ENCODE results near the gene RETREG1.

Gene RETREG1

DNA sequence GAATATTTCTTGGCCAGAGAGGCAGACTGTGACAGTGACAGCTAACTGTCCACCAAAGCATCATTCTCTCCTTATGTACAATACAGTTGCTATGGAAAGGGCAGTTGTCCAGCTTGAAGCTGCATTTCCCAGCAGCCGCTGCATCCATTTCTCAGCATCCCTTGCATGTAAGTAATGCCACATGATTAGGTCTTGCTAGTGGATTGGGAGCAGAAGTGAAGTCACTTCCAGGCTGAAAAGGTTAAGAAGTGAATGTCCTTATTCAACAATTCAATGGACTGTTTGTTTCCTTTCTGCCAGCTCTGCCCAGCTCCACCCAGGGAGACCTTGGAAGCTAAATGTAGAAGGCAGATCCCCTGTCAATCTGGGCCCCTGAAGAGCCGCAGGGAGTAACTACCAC, 26.1 kb upstream of the RETREG1 start:
- no peak overlapping the region for H3K4me3 ChIP-seq (replicated peaks; ENCODE audit: insufficient read depth, low read length)
- no peak for DNase-seq (ENCODE audit: low read depth in 1 of 2, low spot score in 1 of 2)
- H3K27ac ChIP-seq (replicated peaks) = no peak overlapping the region
- H3K27me3 ChIP-seq (ENCODE audit: insufficient read depth, poor library complexity, severe bottlenecking) = no peaks in the 10 kb centered on the region
- TF ChIP-seq POLR2AphosphoS5 (IDR thresholded peaks at IDR 0.05; ENCODE audit: low read depth) = no peak
- TF ChIP-seq, protein P1, sequence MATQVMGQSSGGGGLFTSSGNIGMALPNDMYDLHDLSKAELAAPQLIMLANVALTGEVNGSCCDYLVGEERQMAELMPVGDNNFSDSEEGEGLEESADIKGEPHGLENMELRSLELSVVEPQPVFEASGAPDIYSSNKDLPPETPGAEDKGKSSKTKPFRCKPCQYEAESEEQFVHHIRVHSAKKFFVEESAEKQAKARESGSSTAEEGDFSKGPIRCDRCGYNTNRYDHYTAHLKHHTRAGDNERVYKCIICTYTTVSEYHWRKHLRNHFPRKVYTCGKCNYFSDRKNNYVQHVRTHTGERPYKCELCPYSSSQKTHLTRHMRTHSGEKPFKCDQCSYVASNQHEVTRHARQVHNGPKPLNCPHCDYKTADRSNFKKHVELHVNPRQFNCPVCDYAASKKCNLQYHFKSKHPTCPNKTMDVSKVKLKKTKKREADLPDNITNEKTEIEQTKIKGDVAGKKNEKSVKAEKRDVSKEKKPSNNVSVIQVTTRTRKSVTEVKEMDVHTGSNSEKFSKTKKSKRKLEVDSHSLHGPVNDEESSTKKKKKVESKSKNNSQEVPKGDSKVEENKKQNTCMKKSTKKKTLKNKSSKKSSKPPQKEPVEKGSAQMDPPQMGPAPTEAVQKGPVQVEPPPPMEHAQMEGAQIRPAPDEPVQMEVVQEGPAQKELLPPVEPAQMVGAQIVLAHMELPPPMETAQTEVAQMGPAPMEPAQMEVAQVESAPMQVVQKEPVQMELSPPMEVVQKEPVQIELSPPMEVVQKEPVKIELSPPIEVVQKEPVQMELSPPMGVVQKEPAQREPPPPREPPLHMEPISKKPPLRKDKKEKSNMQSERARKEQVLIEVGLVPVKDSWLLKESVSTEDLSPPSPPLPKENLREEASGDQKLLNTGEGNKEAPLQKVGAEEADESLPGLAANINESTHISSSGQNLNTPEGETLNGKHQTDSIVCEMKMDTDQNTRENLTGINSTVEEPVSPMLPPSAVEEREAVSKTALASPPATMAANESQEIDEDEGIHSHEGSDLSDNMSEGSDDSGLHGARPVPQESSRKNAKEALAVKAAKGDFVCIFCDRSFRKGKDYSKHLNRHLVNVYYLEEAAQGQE (IDR thresholded peaks at IDR 0.05; ENCODE audit: insufficient replicate concordance, low read depth) = no peak
- TF ChIP-seq, protein P2, sequence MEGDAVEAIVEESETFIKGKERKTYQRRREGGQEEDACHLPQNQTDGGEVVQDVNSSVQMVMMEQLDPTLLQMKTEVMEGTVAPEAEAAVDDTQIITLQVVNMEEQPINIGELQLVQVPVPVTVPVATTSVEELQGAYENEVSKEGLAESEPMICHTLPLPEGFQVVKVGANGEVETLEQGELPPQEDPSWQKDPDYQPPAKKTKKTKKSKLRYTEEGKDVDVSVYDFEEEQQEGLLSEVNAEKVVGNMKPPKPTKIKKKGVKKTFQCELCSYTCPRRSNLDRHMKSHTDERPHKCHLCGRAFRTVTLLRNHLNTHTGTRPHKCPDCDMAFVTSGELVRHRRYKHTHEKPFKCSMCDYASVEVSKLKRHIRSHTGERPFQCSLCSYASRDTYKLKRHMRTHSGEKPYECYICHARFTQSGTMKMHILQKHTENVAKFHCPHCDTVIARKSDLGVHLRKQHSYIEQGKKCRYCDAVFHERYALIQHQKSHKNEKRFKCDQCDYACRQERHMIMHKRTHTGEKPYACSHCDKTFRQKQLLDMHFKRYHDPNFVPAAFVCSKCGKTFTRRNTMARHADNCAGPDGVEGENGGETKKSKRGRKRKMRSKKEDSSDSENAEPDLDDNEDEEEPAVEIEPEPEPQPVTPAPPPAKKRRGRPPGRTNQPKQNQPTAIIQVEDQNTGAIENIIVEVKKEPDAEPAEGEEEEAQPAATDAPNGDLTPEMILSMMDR (IDR thresholded peaks at IDR 0.05; ENCODE audit: insufficient read depth, low read length) = no peak
- TF ChIP-seq GABPA (IDR thresholded peaks at IDR 0.05; ENCODE audit: low read depth) = no peak
- TF ChIP-seq SPI1 (IDR thresholded peaks at IDR 0.05; ENCODE audit: borderline replicate concordance, low read depth) = no peak

DNA sequence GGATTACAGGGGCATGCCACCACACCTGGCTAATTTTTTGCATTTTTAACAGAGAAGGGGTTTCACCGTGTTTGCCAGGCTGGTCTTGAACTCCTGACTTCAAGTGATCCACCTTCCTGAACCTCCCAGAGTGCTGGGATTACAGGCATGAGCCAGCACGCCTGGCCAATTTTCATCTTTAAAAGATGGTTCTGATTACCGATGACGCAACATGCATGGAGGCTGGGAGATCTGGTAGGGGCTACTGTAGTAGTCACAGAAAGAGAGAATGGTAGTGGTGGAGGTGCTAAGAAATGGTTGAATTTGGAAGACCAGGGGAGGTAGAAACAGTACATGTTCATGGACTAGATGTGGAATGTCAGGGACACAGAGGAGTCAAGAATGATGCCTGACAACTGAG, 22.4 kb upstream of the RETREG1 start:
- no peak overlapping the region for H3K4me3 ChIP-seq (replicated peaks; ENCODE audit: insufficient read depth, low read length)
- DNase-seq (ENCODE audit: low read depth in 1 of 2, low spot score in 1 of 2) = no peak
- H3K27me3 ChIP-seq (ENCODE audit: insufficient read depth, poor library complexity, severe bottlenecking) = no peaks in the 10 kb centered on the region
- TF ChIP-seq, protein P2 (IDR thresholded peaks at IDR 0.05; ENCODE audit: insufficient read depth, low read length) = no peak
- TF ChIP-seq POLR2AphosphoS5 (IDR thresholded peaks at IDR 0.05; ENCODE audit: low read depth) (no peak), SPI1 (IDR thresholded peaks at IDR 0.05; ENCODE audit: borderline replicate concordance, low read depth) (no peak), GABPA (IDR thresholded peaks at IDR 0.05; ENCODE audit: low read depth) (no peak)
- TF ChIP-seq, protein P1 (IDR thresholded peaks at IDR 0.05; ENCODE audit: insufficient replicate concordance, low read depth) = no peak
- H3K27ac ChIP-seq (replicated peaks) = no peak overlapping the region

DNA sequence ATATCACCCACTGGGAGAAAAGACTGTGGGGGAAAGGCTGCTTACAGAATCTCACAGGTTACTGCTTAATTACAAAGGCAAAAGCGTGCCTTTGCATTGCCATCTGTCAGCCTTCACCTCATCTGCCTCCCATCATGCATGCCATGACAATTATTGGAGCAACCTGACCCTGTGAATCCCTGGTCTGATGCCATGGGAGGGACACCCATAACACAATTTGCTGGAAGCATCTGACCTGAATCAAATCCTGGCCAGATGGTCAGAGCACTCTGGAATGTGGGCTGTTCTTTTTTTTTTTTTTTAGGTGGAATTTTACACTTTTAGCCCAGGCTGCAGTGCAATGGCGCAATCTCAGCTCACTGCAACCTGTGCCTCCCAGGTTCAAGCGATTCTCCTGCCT, 11.6 kb upstream of the RETREG1 start:
- DNase-seq (ENCODE audit: low read depth in 1 of 2, low spot score in 1 of 2) = no peak
- Histone ChIP-seq H3K27me3 (ENCODE audit: insufficient read depth, poor library complexity, severe bottlenecking) (no peaks in the 10 kb centered on the region), H3K27ac (replicated peaks) (peak overlapping the region; percentile 78), H3K4me3 (replicated peaks; ENCODE audit: insufficient read depth, low read length) (no peak overlapping the region)
- TF ChIP-seq GABPA (IDR thresholded peaks at IDR 0.05; ENCODE audit: low read depth) (no peak), POLR2AphosphoS5 (IDR thresholded peaks at IDR 0.05; ENCODE audit: low read depth) (no peak), SPI1 (IDR thresholded peaks at IDR 0.05; ENCODE audit: borderline replicate concordance, low read depth) (no peak)
- TF ChIP-seq, protein P2 (IDR thresholded peaks at IDR 0.05; ENCODE audit: insufficient read depth, low read length) = no peak
- TF ChIP-seq, protein P1 (IDR thresholded peaks at IDR 0.05; ENCODE audit: insufficient replicate concordance, low read depth) = no peak

Measured in HL-60 (cell line).